H9 (cell line): ENCODE data around the gene DMTF1. TPM values are rescaled to one million over a fixed set of nuclear protein-coding genes. Genes with fewer than 3 reads are reported as not detected.

Experiments
- DNase-seq: peaks from one replicate; pipeline ENCODE4 v3.0.0-alpha.2; 2017
- H2AFZ ChIP-seq: one replicate; pipeline ENCODE4 v1.6.1; 2013; ENCODE audit warnings: mild to moderate bottlenecking, low read length, control low read depth, moderate library complexity
- H2AK5ac ChIP-seq: 2 replicates; pipeline ENCODE4 v1.6.1; 2013; ENCODE audit warnings: low read length, control low read depth, mixed read lengths; ENCODE audit not compliant: insufficient read length
- H2BK120ac ChIP-seq: one replicate; pipeline ENCODE4 v1.6.1; 2013; ENCODE audit warnings: low read depth, mild to moderate bottlenecking, low read length, control low read depth, inconsistent platforms; ENCODE audit not compliant: poor library complexity, severe bottlenecking
- H2BK12ac ChIP-seq: 2 replicates; pipeline ENCODE4 v1.6.1; 2013; ENCODE audit warnings: low read length, control low read depth, mixed read lengths, low read depth; ENCODE audit not compliant: insufficient read length
- H2BK15ac ChIP-seq: 2 replicates; pipeline ENCODE4 v1.6.1; 2013; ENCODE audit warnings: low read depth, low read length, control low read depth
- H2BK20ac ChIP-seq: one replicate; pipeline ENCODE4 v1.6.1; 2013; ENCODE audit warnings: low read depth, mild to moderate bottlenecking, low read length, control low read depth, inconsistent platforms; ENCODE audit not compliant: poor library complexity, severe bottlenecking
- H2BK5ac ChIP-seq: 2 replicates; pipeline ENCODE4 v1.6.1; 2013; ENCODE audit warnings: low read length, control low read depth, mixed read lengths; ENCODE audit not compliant: insufficient read length
- H3K14ac ChIP-seq: 2 replicates; pipeline ENCODE4 v1.6.1; 2013; ENCODE audit warnings: low read length, control low read depth; ENCODE audit not compliant: insufficient read depth
- H3K18ac ChIP-seq: 2 replicates; pipeline ENCODE4 v1.6.1; 2013; ENCODE audit warnings: low read depth, mild to moderate bottlenecking, mixed read lengths, low read length, control low read depth; ENCODE audit not compliant: insufficient read length
- H3K23ac ChIP-seq: 2 replicates; pipeline ENCODE4 v1.6.1; 2013; ENCODE audit warnings: low read length, control low read depth, mixed read lengths, low read depth; ENCODE audit not compliant: insufficient read length
- H3K23me2 ChIP-seq: 2 replicates; pipeline ENCODE4 v1.6.1; 2013; ENCODE audit warnings: low read depth, mild to moderate bottlenecking, mixed read lengths, low read length, control low read depth; ENCODE audit not compliant: insufficient read length, poor library complexity, severe bottlenecking
- H3K27ac ChIP-seq: 2 replicates; pipeline ENCODE4 v1.5.1; 2013; ENCODE audit warnings: low read length, control low read depth, mixed read lengths, low read depth; ENCODE audit not compliant: insufficient read length
- H3K27me3 ChIP-seq: 2 replicates; pipeline ENCODE4 v1.6.1; 2013; ENCODE audit warnings: low read length, control low read depth, inconsistent platforms; ENCODE audit not compliant: insufficient read depth
- H3K4ac ChIP-seq: 2 replicates; pipeline ENCODE4 v1.6.1; 2013; ENCODE audit warnings: low read depth, mild to moderate bottlenecking, control low read depth, inconsistent platforms, low read length, moderate library complexity
- H3K4me1 ChIP-seq: 2 replicates; pipeline ENCODE4 v1.6.1; 2013; ENCODE audit warnings: low read length, control low read depth, inconsistent platforms; ENCODE audit not compliant: insufficient read depth
- H3K4me2 ChIP-seq: 2 replicates; pipeline ENCODE4 v1.6.1; 2013; ENCODE audit warnings: low read length, control low read depth, mixed read lengths; ENCODE audit not compliant: insufficient read length, insufficient read depth
- H3K56ac ChIP-seq: 2 replicates; pipeline ENCODE4 v1.6.1; 2013; ENCODE audit warnings: low read depth, mild to moderate bottlenecking, mixed read lengths, low read length, control low read depth; ENCODE audit not compliant: insufficient read length
- H3K79me1 ChIP-seq: 2 replicates; pipeline ENCODE4 v1.6.1; 2013; ENCODE audit warnings: low read depth, mild to moderate bottlenecking, moderate library complexity, low read length, control low read depth, inconsistent platforms; ENCODE audit not compliant: insufficient read depth, poor library complexity, severe bottlenecking
- H3K79me2 ChIP-seq: 2 replicates; pipeline ENCODE4 v1.6.1; 2013; ENCODE audit warnings: low read length, control low read depth, inconsistent platforms; ENCODE audit not compliant: insufficient read depth
- H3K9ac ChIP-seq: 2 replicates; pipeline ENCODE4 v1.6.1; 2013; ENCODE audit warnings: low read length, control low read depth, mixed read lengths; ENCODE audit not compliant: insufficient read length; ENCODE audit errors: extremely low read depth
- H3K9me3 ChIP-seq: one replicate; pipeline ENCODE4 v1.6.1; 2013; ENCODE audit warnings: low read depth, low read length, inconsistent platforms; ENCODE audit not compliant: control insufficient read depth
- H3T11ph ChIP-seq: one replicate; pipeline ENCODE4 v1.6.1; 2013; ENCODE audit warnings: mild to moderate bottlenecking, low read length, control low read depth, inconsistent platforms
- H4K20me1 ChIP-seq: one replicate; pipeline ENCODE4 v1.6.1; 2013; ENCODE audit not compliant: control insufficient read depth, insufficient read length, insufficient read depth
- H4K5ac ChIP-seq: 2 replicates; pipeline ENCODE4 v1.6.1; 2013; ENCODE audit warnings: low read depth, mild to moderate bottlenecking, mixed read lengths, low read length, control low read depth; ENCODE audit not compliant: insufficient read length
- H4K8ac ChIP-seq: replicated peaks from 2 replicates; pipeline ENCODE4 v1.6.1; 2013; ENCODE audit warnings: low read length, control low read depth, mixed read lengths, low read depth; ENCODE audit not compliant: insufficient read length
- H4K91ac ChIP-seq: 2 replicates; pipeline ENCODE4 v1.6.1; 2013; ENCODE audit warnings: low read depth, mild to moderate bottlenecking, moderate library complexity, mixed read lengths, low read length, control low read depth; ENCODE audit not compliant: insufficient read length
- H3K27ac Mint-ChIP-seq, 3 experiments: 2 replicates in 2 of 3; 3 replicates in 1 of 3; pipeline ENCODE4 v1.8.0; 2020 to 2021; ENCODE audit warnings: mixed read lengths in 3 of 3, mild to moderate bottlenecking in 1 of 3, moderate library complexity in 1 of 3
- H3K27me3 Mint-ChIP-seq: 2 replicates; pipeline ENCODE4 v1.8.0; 2021; ENCODE audit warnings: low read depth, mild to moderate bottlenecking, moderate library complexity, mixed read lengths
- H3K36me3 Mint-ChIP-seq, 3 experiments: 2 replicates in 2 of 3; 3 replicates in 1 of 3; pipeline ENCODE4 v1.8.0; 2020 to 2021; ENCODE audit warnings: low read depth in 3 of 3, mixed read lengths in 3 of 3; ENCODE audit not compliant: insufficient read depth in 1 of 3
- H3K4me1 Mint-ChIP-seq, 2 experiments: 2 replicates each; pipeline ENCODE4 v1.8.0; 2020; ENCODE audit warnings: mixed read lengths in 2 of 2
- H3K4me3 Mint-ChIP-seq, 2 experiments: 2 replicates in 1 of 2; 3 replicates in 1 of 2; pipeline ENCODE4 v1.8.0; 2020 to 2021; ENCODE audit warnings: mild to moderate bottlenecking in 2 of 2, mixed read lengths in 2 of 2, moderate library complexity in 1 of 2
- H3K9me3 Mint-ChIP-seq, 2 experiments: 2 replicates in 1 of 2; 3 replicates in 1 of 2; pipeline ENCODE4 v1.8.0; 2020; ENCODE audit warnings: mild to moderate bottlenecking in 2 of 2, mixed read lengths in 2 of 2, moderate library complexity in 1 of 2
- CTCF ChIP-seq: fragments of 200-600 bp; sonication (generic); conservative IDR thresholded peaks from 3 replicates; pipeline ENCODE4 v1.8.0; 2021; ENCODE audit warnings: antibody characterized with exemption, mild to moderate bottlenecking
- WGBS: extraction: QIAGEN DNeasy Blood & Tissue Kit; methylation state at CpG from one replicate; pipeline ENCODE4 v1.1.7; 2013; ENCODE audit warnings: missing lambda C conversion rate, low lambda C conversion rate, mixed read lengths; ENCODE audit not compliant: insufficient read length; ENCODE audit errors: extremely low coverage; 5-methylcytosine and 5-hydroxymethylcytosine counted together
- total RNA-seq: library from RNA; stranded (reverse); gene quantifications from 2 replicates; pipeline ENCODE4 v1.2.1, GENCODE V29; 2021

The DMTF1 gene
- total RNA-seq, 1 experiment from 2014 or later: 111 TPM

GRCh38 chr7:87151729-87152111 lies 533 bp upstream of the DMTF1 start:
- Histone ChIP-seq H3K79me1 (no peaks in the 10 kb centered on the region), H3K79me2 (peaks cover 26% of the 10 kb centered on the region; the same call in 1 of the 2 replicates), H3K14ac (peak overlapping the region; percentile 100), H3K4me2 (peak overlapping the region; percentile 90), H3K27ac (peak overlapping the region; percentile 95), H2BK15ac (no peak overlapping the region), H2BK20ac (no peak overlapping the region), H3K27me3 (no peaks in the 10 kb centered on the region), H2AFZ (no peak overlapping the region), H3K18ac (peak overlapping the region; percentile 100), H4K91ac (no peak overlapping the region), H3K9ac (peak overlapping the region; percentile 100), H2BK12ac (no peak overlapping the region), H3K4me1 (no peaks in the 10 kb centered on the region), H3T11ph (no peak overlapping the region), H3K23me2 (peaks cover 3% of the 10 kb centered on the region), H4K8ac (peak overlapping the region; percentile 98), H3K23ac (no peak overlapping the region), H3K56ac (peak overlapping the region; percentile 97), H2BK120ac (peak overlapping the region; percentile 79), H3K9me3 (no peaks in the 10 kb centered on the region), H3K4ac (peak overlapping the region; percentile 29; the same call in 1 of the 2 replicates), H2AK5ac (no peak overlapping the region), H4K20me1 (no peaks in the 10 kb centered on the region), H4K5ac (peak overlapping the region; percentile 99), H2BK5ac (peak overlapping the region; percentile 91)
- Mint-ChIP-seq H3K4me1 (peaks cover 24 to 25% of the 10 kb centered on the region in 2 experiments), H3K9me3 (peaks cover 0 to 4% of the 10 kb centered on the region in 2 experiments; a peak in 1 of 5 replicates), H3K4me3 (peak overlapping the region; percentile 97 to 98), H3K36me3 (peaks cover 3 to 20% (median 19%) of the 10 kb centered on the region in 3 experiments; a peak in 6 of 7 replicates), H3K27ac (peak overlapping the region; percentile 98 to 100 (median 100)), H3K27me3 (no peaks in the 10 kb centered on the region)
- no peak for TF ChIP-seq CTCF
- DNase-seq: no peak
- no CpG with 5 or more reads among the region's 13 CpGs for WGBS
